GM21723 (cell line): Measurements from ENCODE around the gene NOTCH2.

Experiments used
- ATAC-seq: cut with Tn5 transposase; IDR thresholded peaks from one replicate; pipeline ENCODE4 v1.9.1; 2021; ENCODE audit warnings: mild to moderate bottlenecking, moderate library complexity; ENCODE audit not compliant: unreplicated experiment

NOTCH2 gene

GRCh38 chr1:119948342-119949214, 120.9 kb downstream of the NOTCH2 start:
- ATAC-seq: peak; percentile 74

- ATAC-seq: no peak
These were observed 122.0 kb downstream of the NOTCH2 start for GRCh38 chr1:119947468-119947867.

GRCh38 chr1:119946724-119947123, 122.7 kb downstream of the NOTCH2 start:
- no peak for ATAC-seq

- ATAC-seq: no peak
These were observed 126.2 kb downstream of the NOTCH2 start for GRCh38 chr1:119943216-119943615.

GRCh38 chr1:119941392-119941791, 128.1 kb downstream of the NOTCH2 start:
- no peak for ATAC-seq

- ATAC-seq: no peak
These were observed 128.8 kb downstream of the NOTCH2 start for GRCh38 chr1:119940697-119941096.

GRCh38 chr1:119937198-119937597, 132.3 kb downstream of the NOTCH2 start:
- no peak for ATAC-seq

GRCh38 chr1:119935915-119936314, 133.5 kb downstream of the NOTCH2 start:
- no peak for ATAC-seq

GRCh38 chr1:119935373-119935772, 134.1 kb downstream of the NOTCH2 start:
- no peak for ATAC-seq

- ATAC-seq: no peak
These were observed 136.1 kb downstream of the NOTCH2 start for GRCh38 chr1:119933397-119933796.

- ATAC-seq: no peak
These were observed 139.7 kb downstream of the NOTCH2 start for GRCh38 chr1:119929643-119930315.

- ATAC-seq: no peak
These were observed 142.9 kb downstream of the NOTCH2 start for GRCh38 chr1:119926553-119926952.

GRCh38 chr1:119924948-119925898, 144.2 kb downstream of the NOTCH2 start:
- no peak for ATAC-seq

- ATAC-seq: no peak
These were observed 149.1 kb downstream of the NOTCH2 start for GRCh38 chr1:119920104-119920968.

- ATAC-seq: no peak
These were observed 150.2 kb downstream of the NOTCH2 start for GRCh38 chr1:119919241-119919640.

- ATAC-seq: no peak
These were observed 151.2 kb downstream of the NOTCH2 start for GRCh38 chr1:119918301-119918700.

GRCh38 chr1:119917304-119918055, 152.0 kb downstream of the NOTCH2 start:
- no peak for ATAC-seq

GRCh38 chr1:119915517-119915916, 153.9 kb downstream of the NOTCH2 start:
- ATAC-seq: no peak

- no peak for ATAC-seq
These were observed 155.4 kb downstream of the NOTCH2 start for GRCh38 chr1:119914071-119914470.
